ENCODE data around the gene NR6A1. TPM values are rescaled to one million over a fixed set of nuclear protein-coding genes. Genes with fewer than 3 reads are reported as not detected.

Gene NR6A1
- total and polyA plus RNA-seq, 2 of the 13 experiments (the other 11 are each of a cell fraction or from before 2014, with no cell fraction given) = 28.1 to 31.5 TPM

DNA sequence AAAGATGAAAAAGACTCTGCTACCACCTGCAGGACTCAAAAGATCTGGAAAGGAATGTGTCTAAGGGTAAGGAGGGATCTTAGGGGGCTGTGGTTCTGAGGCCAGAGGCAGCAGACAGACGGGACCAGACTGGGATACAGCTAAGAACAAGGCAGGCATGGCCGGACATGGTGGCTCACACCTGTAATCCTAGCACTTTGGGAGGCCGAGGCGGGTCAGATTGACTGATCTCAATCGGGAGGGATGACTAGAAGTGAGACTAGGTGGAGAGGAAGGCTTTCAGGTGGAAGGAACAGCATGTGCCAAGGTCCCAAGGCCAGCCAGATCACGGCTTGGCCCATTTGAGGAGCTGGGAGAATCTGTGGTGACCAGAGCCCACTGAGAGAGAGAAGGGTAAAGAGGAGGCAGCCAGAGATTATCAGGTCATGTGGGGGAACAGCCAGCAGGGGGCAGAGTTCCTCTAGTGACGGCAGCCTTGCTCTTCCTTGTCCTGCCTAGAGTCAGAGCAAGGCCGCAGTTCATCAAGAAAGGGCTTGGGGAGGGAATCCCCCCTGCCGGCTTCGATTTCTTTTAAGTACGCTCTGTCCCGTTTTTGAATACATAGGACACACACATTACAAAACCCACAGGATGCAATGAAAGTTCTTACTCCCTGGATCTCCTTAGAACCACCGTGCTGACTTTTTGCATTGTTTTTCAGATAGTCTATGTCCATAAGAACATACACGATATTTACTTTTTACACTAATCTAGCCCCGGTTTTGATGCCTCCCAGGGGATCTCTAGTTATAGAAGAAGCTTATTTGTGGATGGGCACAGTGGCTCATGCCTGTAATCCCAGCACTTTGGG is 3.2 kb upstream of the NR6A1 start (continued):
- TF ChIP-seq, protein P1, sequence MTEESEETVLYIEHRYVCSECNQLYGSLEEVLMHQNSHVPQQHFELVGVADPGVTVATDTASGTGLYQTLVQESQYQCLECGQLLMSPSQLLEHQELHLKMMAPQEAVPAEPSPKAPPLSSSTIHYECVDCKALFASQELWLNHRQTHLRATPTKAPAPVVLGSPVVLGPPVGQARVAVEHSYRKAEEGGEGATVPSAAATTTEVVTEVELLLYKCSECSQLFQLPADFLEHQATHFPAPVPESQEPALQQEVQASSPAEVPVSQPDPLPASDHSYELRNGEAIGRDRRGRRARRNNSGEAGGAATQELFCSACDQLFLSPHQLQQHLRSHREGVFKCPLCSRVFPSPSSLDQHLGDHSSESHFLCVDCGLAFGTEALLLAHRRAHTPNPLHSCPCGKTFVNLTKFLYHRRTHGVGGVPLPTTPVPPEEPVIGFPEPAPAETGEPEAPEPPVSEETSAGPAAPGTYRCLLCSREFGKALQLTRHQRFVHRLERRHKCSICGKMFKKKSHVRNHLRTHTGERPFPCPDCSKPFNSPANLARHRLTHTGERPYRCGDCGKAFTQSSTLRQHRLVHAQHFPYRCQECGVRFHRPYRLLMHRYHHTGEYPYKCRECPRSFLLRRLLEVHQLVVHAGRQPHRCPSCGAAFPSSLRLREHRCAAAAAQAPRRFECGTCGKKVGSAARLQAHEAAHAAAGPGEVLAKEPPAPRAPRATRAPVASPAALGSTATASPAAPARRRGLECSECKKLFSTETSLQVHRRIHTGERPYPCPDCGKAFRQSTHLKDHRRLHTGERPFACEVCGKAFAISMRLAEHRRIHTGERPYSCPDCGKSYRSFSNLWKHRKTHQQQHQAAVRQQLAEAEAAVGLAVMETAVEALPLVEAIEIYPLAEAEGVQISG (CRISPR knock-in tag; IDR thresholded peaks at IDR 0.05) = no peak
- TF ChIP-seq, protein P2, sequence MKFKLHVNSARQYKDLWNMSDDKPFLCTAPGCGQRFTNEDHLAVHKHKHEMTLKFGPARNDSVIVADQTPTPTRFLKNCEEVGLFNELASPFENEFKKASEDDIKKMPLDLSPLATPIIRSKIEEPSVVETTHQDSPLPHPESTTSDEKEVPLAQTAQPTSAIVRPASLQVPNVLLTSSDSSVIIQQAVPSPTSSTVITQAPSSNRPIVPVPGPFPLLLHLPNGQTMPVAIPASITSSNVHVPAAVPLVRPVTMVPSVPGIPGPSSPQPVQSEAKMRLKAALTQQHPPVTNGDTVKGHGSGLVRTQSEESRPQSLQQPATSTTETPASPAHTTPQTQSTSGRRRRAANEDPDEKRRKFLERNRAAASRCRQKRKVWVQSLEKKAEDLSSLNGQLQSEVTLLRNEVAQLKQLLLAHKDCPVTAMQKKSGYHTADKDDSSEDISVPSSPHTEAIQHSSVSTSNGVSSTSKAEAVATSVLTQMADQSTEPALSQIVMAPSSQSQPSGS (CRISPR knock-in tag; IDR thresholded peaks at IDR 0.05) = 0 out of 2 replicates have a peak, but pooled peaks have one; percentile 28
- TF ChIP-seq SKIL (CRISPR knock-in tag; IDR thresholded peaks at IDR 0.05; ENCODE audit: borderline replicate concordance) (no peak), ASH2L (IDR thresholded peaks at IDR 0.05; ENCODE audit: insufficient read length, low read depth, low read length) (no peak), ZNF460 (CRISPR knock-in tag; IDR thresholded peaks at IDR 0.05; ENCODE audit: borderline replicate concordance) (peak; percentile 43; the same call in 1 of the 2 replicates), MEIS2 (CRISPR knock-in tag; IDR thresholded peaks at IDR 0.05) (no peak), SMC3 (IDR thresholded peaks at IDR 0.05; ENCODE audit: low read length) (peak; percentile 89), NFKB2 (CRISPR knock-in tag; IDR thresholded peaks at IDR 0.05; ENCODE audit: borderline replicate concordance) (no peak), KLF11 (CRISPR knock-in tag; IDR thresholded peaks at IDR 0.05) (no peak), GATAD1 (CRISPR knock-in tag; IDR thresholded peaks at IDR 0.05) (no peak), HIVEP1 (CRISPR knock-in tag; IDR thresholded peaks at IDR 0.05) (0 out of 2 replicates have a peak, but pooled peaks have one; percentile 19), IKZF5 (CRISPR knock-in tag; IDR thresholded peaks at IDR 0.05) (peak; percentile 28; the same call in 1 of the 2 replicates), MEIS1 (CRISPR knock-in tag; IDR thresholded peaks at IDR 0.05; ENCODE audit: borderline replicate concordance) (0 out of 2 replicates have a peak, but pooled peaks have one; percentile 23), KLF16 (CRISPR knock-in tag; IDR thresholded peaks at IDR 0.05) (0 out of 4 replicates have a peak, but pooled peaks of 1 of the 2 experiments have one; percentile 24), ZKSCAN5 (CRISPR knock-in tag; IDR thresholded peaks at IDR 0.05) (no peak)
- TF ChIP-seq, protein P3, sequence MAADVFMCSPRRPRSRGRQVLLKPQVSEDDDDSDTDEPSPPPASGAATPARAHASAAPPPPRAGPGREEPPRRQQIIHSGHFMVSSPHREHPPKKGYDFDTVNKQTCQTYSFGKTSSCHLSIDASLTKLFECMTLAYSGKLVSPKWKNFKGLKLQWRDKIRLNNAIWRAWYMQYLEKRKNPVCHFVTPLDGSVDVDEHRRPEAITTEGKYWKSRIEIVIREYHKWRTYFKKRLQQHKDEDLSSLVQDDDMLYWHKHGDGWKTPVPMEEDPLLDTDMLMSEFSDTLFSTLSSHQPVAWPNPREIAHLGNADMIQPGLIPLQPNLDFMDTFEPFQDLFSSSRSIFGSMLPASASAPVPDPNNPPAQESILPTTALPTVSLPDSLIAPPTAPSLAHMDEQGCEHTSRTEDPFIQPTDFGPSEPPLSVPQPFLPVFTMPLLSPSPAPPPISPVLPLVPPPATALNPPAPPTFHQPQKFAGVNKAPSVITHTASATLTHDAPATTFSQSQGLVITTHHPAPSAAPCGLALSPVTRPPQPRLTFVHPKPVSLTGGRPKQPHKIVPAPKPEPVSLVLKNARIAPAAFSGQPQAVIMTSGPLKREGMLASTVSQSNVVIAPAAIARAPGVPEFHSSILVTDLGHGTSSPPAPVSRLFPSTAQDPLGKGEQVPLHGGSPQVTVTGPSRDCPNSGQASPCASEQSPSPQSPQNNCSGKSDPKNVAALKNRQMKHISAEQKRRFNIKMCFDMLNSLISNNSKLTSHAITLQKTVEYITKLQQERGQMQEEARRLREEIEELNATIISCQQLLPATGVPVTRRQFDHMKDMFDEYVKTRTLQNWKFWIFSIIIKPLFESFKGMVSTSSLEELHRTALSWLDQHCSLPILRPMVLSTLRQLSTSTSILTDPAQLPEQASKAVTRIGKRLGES (CRISPR knock-in tag; IDR thresholded peaks at IDR 0.05; ENCODE audit: borderline replicate concordance) = no peak
